Sciatic nerve (tissue), 2 donors: ENCODE measurements around the gene SLC17A8. TPM values are rescaled to one million over a fixed set of nuclear protein-coding genes. Genes with fewer than 3 reads are reported as not detected.

Experiments
- ATAC-seq: fragments of 200-7000 bp; cut with Tn5 transposase; one replicate; pipeline ENCODE4 v1.9.1; 2020; ENCODE audit warnings: mild to moderate bottlenecking, moderate library complexity
- DNase-seq: peaks from one replicate; pipeline ENCODE4 v3.0.0-alpha.2; 2020; ENCODE audit warnings: low spot score
- intact Hi-C: fragments of 100-400 bp; cut with DNase I; formaldehyde crosslinking; loops from one replicate; pipeline ENCODE4 v1.14.2; 2022
- total RNA-seq: library from RNA; stranded (reverse); fragmentation: NEBNext Ultra II Directional; extraction: Animal tissue kit (Norgen Biotek cat#: 25700); gene quantifications from one replicate; pipeline ENCODE4 v1.2.1, GENCODE V29; 2021
- donor health status: DM: no; HTN: no; CAD: no.
- donor health status: DM: no; HTN: no; CAD: no.

The SLC17A8 gene
- total RNA-seq, 1 donor from 2014 or later: not detected

- intact Hi-C loops: no loop called here
- ATAC-seq: no peak
- no peak for DNase-seq
Measured at GRCh38 chr12:100364324-100364723, 7.5 kb downstream of the SLC17A8 start.

GRCh38 chr12:100365411-100365810 is 8.5 kb downstream of the SLC17A8 start:
- ATAC-seq (no peak), DNase-seq (no peak)
- intact Hi-C loops: no loop called here

GRCh38 chr12:100368066-100368465 is 11.2 kb downstream of the SLC17A8 start:
- DNase-seq: no peak

GRCh38 chr12:100371146-100371545 is 14.3 kb downstream of the SLC17A8 start:
- intact Hi-C loops: no loop called here
- no peak for ATAC-seq

More at GRCh38 chr12:100368066-100368465, 11.2 kb downstream of the SLC17A8 start:
- intact Hi-C loops: no loop called here
- no peak for ATAC-seq

GRCh38 chr12:100372853-100373640 is 16.2 kb downstream of the SLC17A8 start:
- no peak for ATAC-seq
- DNase-seq: no peak
- intact Hi-C loops: no loop called here

More at GRCh38 chr12:100371146-100371545, 14.3 kb downstream of the SLC17A8 start:
- no peak for DNase-seq

GRCh38 chr12:100375038-100375735 is 18.3 kb downstream of the SLC17A8 start:
- intact Hi-C loops: no loop called here
- ATAC-seq: peak; percentile 94
- DNase-seq: peak; percentile 78

- no peak for DNase-seq
- no peak for ATAC-seq
- intact Hi-C loops: no loop called here
Measured at GRCh38 chr12:100376161-100376560, 19.3 kb downstream of the SLC17A8 start.

GRCh38 chr12:100381379-100381778 is 24.5 kb downstream of the SLC17A8 start:
- DNase-seq (no peak), ATAC-seq (no peak)
- intact Hi-C loops: no loop called here

- no peak for ATAC-seq
- intact Hi-C loops: no loop called here
- DNase-seq: no peak
Measured at GRCh38 chr12:100382338-100382737, 25.5 kb downstream of the SLC17A8 start.

GRCh38 chr12:100383586-100384558 is 27.0 kb downstream of the SLC17A8 start:
- intact Hi-C loops: no loop called here
- DNase-seq: no peak
- no peak for ATAC-seq

GRCh38 chr12:100384559-100384935 is 27.7 kb downstream of the SLC17A8 start:
- no peak for DNase-seq
- intact Hi-C loops: no loop called here
- no peak for ATAC-seq

GRCh38 chr12:100388382-100388781 is 31.5 kb downstream of the SLC17A8 start:
- DNase-seq (no peak), ATAC-seq (no peak)
- intact Hi-C loops: no loop called here

- DNase-seq (no peak), ATAC-seq (no peak)
- intact Hi-C loops: no loop called here
Measured at GRCh38 chr12:100391856-100392255, 35.0 kb downstream of the SLC17A8 start.

GRCh38 chr12:100393200-100393599 is 36.3 kb downstream of the SLC17A8 start:
- ATAC-seq (no peak), DNase-seq (no peak)
- intact Hi-C loops: no loop called here

GRCh38 chr12:100395811-100396210 is 38.9 kb downstream of the SLC17A8 start:
- DNase-seq (no peak), ATAC-seq (no peak)
- intact Hi-C loops: no loop called here

GRCh38 chr12:100398307-100398706 is 41.4 kb downstream of the SLC17A8 start:
- intact Hi-C loops: no loop called here
- no peak for DNase-seq
- no peak for ATAC-seq

GRCh38 chr12:100399095-100399494 is 42.2 kb downstream of the SLC17A8 start:
- ATAC-seq: no peak
- intact Hi-C loops: no loop called here
- no peak for DNase-seq

GRCh38 chr12:100401660-100402059 is 44.8 kb downstream of the SLC17A8 start:
- DNase-seq (no peak), ATAC-seq (no peak)
- intact Hi-C loops: no loop called here

- no peak for ATAC-seq
- intact Hi-C loops: no loop called here
- no peak for DNase-seq
Measured at GRCh38 chr12:100402763-100403162, 45.9 kb downstream of the SLC17A8 start.
